ENCODE data around the gene GID8.
A peak's percentile ranks its signal among the peaks of the same experiment; 100 is the strongest.

GID8 gene

DNA sequence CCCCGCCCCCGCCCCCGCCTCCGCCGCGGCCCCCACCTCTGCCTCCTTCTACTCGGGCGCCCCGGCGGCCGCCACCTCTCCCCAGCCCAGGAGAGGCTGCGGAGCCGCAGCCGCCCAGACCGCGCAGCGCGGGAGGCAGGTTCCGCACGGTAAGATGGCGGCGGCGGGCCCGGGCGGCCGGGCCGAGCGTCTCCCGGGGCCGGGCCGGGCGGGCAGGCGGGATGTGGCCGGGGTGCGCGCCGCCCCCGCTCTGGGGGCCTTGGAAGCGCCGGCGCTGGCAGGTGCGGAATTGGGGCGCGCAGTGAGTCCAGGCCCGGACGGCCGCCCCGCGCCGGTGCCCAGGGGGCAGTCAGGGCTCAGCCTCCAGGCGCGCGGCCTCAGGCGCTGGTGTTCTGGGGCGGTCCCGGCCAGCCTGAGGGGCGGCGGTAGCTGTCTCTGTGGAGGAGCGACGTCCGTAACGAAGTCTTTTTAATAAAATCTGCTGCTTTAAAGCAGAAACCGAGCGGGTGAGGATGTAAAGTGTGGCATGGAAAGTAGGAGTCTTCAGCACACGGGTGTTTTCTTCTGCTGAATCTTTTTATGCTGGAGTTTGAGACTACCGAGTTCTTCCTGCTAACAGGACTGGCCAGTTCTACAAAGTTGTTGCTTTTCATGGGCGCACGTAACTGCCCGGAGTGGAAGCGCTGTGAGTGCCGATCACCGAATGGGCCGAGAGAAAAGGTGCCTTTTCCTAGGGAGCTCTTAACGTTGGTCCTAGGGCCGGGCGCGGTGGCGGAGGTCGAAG is at the start of gene GID8:
GID8 (plus strand) TSS at position 43 of the 784 bp plus-strand sequence. CDS start 3,356 bp downstream, outside the sequence.
- peaks cover 44% of the 10 kb centered on the region for H3K4me1 Mint-ChIP-seq
- H3K4me3 Mint-ChIP-seq, result peak within 1 kb of the TSS; percentile 98
- peaks cover 2% of the 10 kb centered on the region for H3K36me3 Mint-ChIP-seq

DNA sequence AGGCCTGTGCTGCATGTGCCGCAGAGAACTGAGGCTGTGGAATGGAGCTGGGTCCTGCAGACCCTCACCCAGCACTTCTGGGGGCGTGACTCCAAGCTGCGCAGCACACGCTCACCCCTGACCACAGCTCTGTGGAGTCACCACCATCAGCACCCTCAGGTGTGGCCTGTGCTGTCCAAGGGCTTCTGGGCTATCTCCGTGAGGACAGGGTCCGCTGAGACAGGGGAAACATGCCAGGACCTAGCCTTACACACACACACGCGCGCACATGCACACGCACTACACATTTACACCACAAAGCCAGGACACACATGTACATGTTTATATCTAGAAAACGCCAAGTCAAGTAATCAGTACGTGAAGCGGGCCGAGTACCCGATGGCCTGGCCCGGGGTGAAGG is 49.5 kb upstream of the GID8 start:
- peaks cover 16% of the 10 kb centered on the region for H3K36me3 Mint-ChIP-seq
- H3K4me1 Mint-ChIP-seq, result peaks cover 51% of the 10 kb centered on the region
- H3K9me3 Mint-ChIP-seq, result no peaks in the 10 kb centered on the region
- H3K4me3 Mint-ChIP-seq, result no peak overlapping the region
- no peaks in the 10 kb centered on the region for H3K27me3 Mint-ChIP-seq
- H3K27ac Mint-ChIP-seq, result no peak overlapping the region

More for the DNA sequence above, at the start of gene GID8:
- H3K9me3 Mint-ChIP-seq, result no peaks in the 10 kb centered on the region
- peak within 1 kb of the TSS; percentile 99 for H3K27ac Mint-ChIP-seq
- H3K27me3 Mint-ChIP-seq, result no peaks in the 10 kb centered on the region

DNA sequence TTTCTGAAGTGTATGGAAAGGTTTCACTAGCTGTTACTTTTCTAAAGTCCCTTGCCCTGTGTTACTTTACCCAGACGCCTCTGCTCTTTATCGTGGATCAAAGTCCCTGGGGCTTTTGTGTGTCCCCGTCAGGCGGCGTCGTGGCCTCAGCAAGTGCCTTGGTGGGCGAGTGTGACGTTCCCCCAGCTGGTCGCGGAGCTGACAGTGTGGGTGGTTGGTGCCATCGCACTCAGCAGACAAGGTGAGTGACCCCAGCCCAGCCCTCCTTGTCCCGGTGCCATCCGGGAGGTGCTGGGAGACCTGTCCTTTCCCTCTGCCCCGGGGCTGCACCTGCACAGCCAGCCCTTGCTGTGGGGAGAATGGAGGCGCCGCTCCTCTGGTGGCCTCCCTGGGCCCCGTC is 49.0 kb upstream of the GID8 start:
- Mint-ChIP-seq H3K27ac (no peak overlapping the region), H3K4me3 (no peak overlapping the region), H3K27me3 (no peaks in the 10 kb centered on the region), H3K9me3 (no peaks in the 10 kb centered on the region), H3K36me3 (peaks cover 17% of the 10 kb centered on the region), H3K4me1 (peaks cover 54% of the 10 kb centered on the region)

DNA sequence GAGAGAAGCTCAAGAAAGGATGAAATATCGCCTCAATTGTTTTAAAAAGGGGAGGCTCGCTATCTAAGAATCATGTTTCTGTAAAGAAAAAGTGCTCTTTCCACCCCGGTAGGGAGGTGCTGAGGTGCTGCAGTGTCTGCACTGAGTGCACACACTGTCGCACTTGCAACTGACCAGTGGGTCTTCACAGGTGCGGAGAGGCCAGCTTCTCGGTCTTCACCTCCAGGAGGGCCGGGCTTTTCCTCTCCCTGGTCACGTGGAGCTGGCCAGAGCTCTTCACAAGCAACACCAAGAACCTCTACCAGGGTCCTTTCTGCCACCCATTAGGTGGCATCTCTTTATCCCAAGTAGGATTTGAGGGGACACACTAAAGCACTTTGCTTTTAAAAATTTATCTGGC is 48.5 kb upstream of the GID8 start:
- H3K4me1 Mint-ChIP-seq, result peaks cover 54% of the 10 kb centered on the region
- H3K36me3 Mint-ChIP-seq, result peaks cover 19% of the 10 kb centered on the region
- no peak overlapping the region for H3K27ac Mint-ChIP-seq
- no peak overlapping the region for H3K4me3 Mint-ChIP-seq
- no peaks in the 10 kb centered on the region for H3K27me3 Mint-ChIP-seq
- H3K9me3 Mint-ChIP-seq, result no peaks in the 10 kb centered on the region

DNA sequence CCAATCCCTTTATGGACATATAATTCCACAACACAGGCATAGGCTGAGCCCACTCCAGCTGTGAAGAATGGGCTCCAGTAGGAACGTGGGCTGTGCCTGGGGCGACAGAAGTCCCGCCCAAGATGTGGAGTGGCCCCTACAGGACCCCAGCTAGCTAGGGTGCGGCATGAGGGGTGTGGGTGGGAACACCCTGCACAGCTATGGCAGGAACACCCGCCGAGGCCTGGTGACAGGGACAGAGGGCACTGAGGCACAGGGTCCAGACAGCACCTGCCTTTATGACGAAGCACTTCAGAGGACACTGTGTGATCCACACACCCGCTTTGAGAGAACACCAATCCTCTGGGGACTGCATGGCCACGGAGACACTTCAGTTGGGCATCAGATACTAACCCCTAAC is 48.1 kb upstream of the GID8 start:
- no peaks in the 10 kb centered on the region for H3K27me3 Mint-ChIP-seq
- H3K9me3 Mint-ChIP-seq, result no peaks in the 10 kb centered on the region
- peaks cover 19% of the 10 kb centered on the region for H3K36me3 Mint-ChIP-seq
- H3K4me1 Mint-ChIP-seq, result peaks cover 54% of the 10 kb centered on the region
- H3K4me3 Mint-ChIP-seq, result no peak overlapping the region
- H3K27ac Mint-ChIP-seq, result peak overlapping the region; percentile 17

DNA sequence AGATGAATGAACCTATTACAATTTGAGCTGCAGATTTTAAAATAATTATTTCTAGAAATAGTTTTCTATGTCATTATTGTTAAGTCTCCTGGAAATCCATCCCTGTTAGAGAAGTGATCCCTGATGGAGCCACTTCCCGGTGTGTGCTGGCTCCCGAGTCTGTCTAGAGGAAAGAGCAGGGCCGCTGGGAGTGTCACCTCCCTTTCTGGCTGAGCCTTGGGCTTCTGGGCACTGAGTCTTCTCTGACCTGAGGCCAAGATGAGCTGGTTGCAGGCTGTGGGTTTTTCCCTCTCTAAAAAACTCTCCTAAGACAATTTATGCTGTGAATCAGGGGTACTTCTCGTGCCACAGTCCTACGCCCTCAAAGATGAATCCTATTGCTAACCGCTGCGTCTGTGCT is 47.5 kb upstream of the GID8 start:
- Mint-ChIP-seq H3K36me3 (peaks cover 19% of the 10 kb centered on the region), H3K4me1 (peaks cover 54% of the 10 kb centered on the region), H3K9me3 (no peaks in the 10 kb centered on the region), H3K27me3 (no peaks in the 10 kb centered on the region), H3K27ac (no peak overlapping the region), H3K4me3 (peak overlapping the region; percentile 60)

DNA sequence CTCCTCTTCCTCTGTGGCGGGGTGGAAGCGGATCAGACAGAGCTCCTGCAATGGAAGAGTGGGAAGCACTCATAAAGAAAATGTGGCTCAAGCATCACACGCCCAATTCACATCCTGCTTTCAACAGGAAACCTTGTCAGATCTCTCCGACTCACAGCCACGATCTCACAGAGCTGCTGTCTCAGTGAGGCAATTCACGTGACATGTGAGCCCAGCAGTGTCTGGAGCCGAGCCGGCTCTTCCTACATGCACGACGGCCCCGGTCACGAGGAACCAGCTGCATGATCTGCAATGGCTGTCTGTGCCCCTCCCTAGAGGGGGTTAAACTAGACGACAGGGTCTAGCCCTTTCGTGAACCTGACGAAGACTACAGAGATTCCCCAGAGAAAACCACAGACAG is 46.8 kb upstream of the GID8 start:
- Mint-ChIP-seq H3K27ac (peak overlapping the region; percentile 71), H3K4me3 (peak overlapping the region; percentile 60), H3K9me3 (no peaks in the 10 kb centered on the region), H3K27me3 (no peaks in the 10 kb centered on the region), H3K4me1 (peaks cover 54% of the 10 kb centered on the region), H3K36me3 (peaks cover 19% of the 10 kb centered on the region)

DNA sequence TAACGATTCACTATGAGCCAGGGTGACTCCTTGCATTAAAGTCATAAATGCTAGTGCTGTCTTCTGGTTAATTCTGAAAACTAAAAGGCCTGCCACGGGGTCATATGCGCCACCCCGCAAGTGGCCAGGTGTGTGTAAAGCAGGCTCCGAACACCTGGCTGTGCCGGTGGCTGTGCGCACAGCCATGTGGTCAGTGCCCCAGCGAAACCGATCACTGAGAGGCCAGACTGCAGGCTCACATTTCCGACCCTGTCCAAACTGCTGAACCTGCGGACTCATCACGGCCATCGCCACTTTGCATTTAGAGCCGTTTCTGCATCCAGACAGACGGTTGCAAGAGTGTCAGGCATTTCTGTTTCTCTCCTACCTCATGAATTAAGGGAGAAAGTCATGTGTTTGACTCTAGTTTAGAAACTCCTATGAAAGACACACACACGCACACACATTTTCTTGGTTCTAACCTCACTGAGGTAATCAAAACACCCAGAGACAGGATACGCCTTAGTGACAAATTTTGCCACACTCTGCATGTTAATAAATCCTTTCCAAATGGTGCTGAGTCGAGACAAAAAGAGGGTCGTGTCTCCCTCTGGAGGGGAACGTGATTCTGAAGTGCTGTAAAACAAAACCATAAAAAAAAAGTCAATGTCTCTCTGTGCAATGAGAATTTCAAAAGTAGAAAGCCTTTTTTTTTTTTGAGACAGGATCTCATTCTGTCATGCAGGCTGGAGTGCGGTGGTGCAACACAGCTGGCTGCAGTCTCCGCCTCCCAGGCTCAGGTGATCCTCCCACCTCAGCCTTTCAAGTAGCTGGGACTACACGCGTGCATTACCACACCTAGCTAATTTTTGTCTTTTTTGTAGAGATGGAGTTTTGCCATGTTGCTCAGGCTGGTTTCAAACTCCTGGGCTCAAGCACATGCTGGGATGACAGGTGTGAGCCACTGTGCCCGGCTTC is 45.3 kb upstream of the GID8 start:
- Mint-ChIP-seq H3K9me3 (no peaks in the 10 kb centered on the region), H3K4me3 (peak overlapping the region; percentile 44), H3K4me1 (peaks cover 43% of the 10 kb centered on the region), H3K36me3 (peaks cover 18% of the 10 kb centered on the region), H3K27me3 (no peaks in the 10 kb centered on the region), H3K27ac (peak overlapping the region; percentile 72)

DNA sequence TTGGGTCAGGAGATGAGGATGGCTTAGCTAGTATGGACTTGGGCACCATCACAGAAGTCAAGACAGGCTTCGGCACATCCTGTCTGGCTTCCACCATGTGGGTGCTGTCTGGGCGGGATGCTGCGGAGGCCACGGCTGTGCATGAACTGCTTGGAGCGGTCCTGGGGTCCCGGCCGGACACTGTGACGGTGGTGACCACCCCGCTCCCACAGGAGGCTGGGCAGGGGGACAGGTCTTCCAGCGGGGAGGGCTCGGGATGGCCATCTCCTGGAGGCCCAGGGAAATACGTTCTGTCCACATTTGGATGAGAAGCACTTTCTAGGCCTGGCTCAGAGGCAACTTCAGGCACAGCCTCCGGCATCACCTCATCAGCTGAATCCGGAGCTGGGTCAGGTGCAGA is 44.2 kb upstream of the GID8 start:
- Mint-ChIP-seq H3K27ac (no peak overlapping the region), H3K36me3 (peaks cover 16% of the 10 kb centered on the region), H3K9me3 (no peaks in the 10 kb centered on the region), H3K4me3 (no peak overlapping the region), H3K4me1 (peaks cover 49% of the 10 kb centered on the region), H3K27me3 (no peaks in the 10 kb centered on the region)

DNA sequence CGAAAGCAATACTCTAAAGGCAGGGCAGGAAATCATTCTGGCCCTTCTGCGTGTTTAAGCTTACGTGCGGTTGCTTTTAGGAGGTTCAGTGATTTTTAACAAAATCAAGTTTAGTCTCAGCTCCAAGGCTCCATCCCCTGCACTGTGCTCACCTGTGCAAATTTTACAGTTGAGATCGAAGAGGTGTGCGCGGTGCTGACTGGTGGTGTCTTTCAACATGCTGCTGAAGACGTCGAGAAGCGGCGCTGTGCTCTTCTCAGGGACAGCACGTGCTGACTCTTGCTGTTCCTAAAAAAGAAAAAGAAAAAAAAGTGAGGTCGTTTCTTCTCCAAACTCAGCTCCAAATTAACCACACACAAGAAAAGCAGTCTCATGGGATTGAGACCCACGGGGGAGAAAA is 43.7 kb upstream of the GID8 start:
- Mint-ChIP-seq H3K27me3 (no peaks in the 10 kb centered on the region), H3K9me3 (no peaks in the 10 kb centered on the region), H3K36me3 (peaks cover 16% of the 10 kb centered on the region), H3K27ac (no peak overlapping the region), H3K4me1 (peaks cover 55% of the 10 kb centered on the region), H3K4me3 (no peak overlapping the region)

DNA sequence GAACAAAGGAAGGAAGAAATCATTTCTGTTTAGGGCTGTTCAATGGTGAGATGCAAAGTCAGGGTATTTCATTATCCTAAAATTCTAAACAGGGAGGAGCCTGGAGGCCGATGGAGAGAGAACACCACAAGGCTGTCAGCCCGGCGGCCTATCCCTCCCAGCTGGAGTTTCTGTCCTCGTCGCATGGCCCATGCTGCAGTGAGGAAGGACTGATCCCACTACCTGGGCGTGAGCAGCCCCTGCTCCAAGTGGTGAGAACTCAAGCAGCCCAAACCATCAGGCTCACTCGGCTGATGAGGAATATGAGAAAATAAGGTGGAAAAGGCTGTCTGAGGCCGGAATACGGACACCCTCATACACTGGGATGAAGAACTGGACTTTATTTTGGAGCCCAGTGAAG is 42.4 kb upstream of the GID8 start:
- no peaks in the 10 kb centered on the region for H3K27me3 Mint-ChIP-seq
- H3K4me3 Mint-ChIP-seq, result no peak overlapping the region
- no peaks in the 10 kb centered on the region for H3K9me3 Mint-ChIP-seq
- peaks cover 16% of the 10 kb centered on the region for H3K36me3 Mint-ChIP-seq
- no peak overlapping the region for H3K27ac Mint-ChIP-seq
- H3K4me1 Mint-ChIP-seq, result peaks cover 58% of the 10 kb centered on the region

DNA sequence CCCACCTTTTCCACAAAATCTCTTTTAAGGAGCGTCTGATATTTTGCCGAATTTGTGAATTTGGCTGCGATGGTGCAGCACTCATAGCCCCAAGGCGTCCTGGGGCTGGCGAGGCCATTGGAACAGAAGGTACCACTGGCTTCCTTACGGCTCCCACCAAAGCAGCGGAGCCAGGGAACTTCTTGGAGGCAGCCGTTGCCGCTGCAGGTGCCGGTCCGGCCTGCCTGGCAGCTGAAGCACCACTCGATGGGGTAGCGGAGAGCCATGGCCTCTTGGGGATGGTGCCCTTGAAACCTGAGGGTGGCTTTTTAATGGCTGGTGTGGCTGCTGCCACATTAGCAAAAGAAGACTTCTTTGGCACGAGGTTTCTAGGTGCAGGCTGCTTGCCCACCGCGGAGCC is 41.4 kb upstream of the GID8 start:
- Mint-ChIP-seq H3K27me3 (no peaks in the 10 kb centered on the region), H3K36me3 (peaks cover 11% of the 10 kb centered on the region), H3K4me1 (peaks cover 55% of the 10 kb centered on the region), H3K27ac (no peak overlapping the region), H3K4me3 (no peak overlapping the region), H3K9me3 (no peaks in the 10 kb centered on the region)

DNA sequence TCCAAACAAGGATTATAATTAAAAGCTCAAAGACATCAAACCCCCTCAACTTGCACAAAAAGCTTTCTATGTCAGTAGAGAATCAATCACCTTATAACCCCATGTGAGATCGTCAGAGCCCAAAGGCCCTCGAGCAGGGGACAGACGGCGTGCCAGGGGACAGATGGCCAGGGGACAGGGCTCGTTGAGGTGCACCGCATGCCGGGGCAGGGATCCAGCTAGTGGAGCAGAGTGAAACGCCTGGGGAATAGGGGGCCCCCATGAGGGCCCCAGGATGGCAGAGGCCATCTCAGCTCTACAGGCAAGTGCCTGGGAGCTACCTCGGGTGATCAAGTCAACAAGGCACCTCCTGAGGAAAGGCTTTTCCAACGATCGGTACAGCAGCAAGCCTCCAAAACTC is 40.3 kb upstream of the GID8 start:
- Mint-ChIP-seq H3K4me3 (peak overlapping the region; percentile 15), H3K4me1 (peaks cover 44% of the 10 kb centered on the region), H3K36me3 (peaks cover 9% of the 10 kb centered on the region), H3K27me3 (no peaks in the 10 kb centered on the region), H3K27ac (no peak overlapping the region), H3K9me3 (no peaks in the 10 kb centered on the region)

DNA sequence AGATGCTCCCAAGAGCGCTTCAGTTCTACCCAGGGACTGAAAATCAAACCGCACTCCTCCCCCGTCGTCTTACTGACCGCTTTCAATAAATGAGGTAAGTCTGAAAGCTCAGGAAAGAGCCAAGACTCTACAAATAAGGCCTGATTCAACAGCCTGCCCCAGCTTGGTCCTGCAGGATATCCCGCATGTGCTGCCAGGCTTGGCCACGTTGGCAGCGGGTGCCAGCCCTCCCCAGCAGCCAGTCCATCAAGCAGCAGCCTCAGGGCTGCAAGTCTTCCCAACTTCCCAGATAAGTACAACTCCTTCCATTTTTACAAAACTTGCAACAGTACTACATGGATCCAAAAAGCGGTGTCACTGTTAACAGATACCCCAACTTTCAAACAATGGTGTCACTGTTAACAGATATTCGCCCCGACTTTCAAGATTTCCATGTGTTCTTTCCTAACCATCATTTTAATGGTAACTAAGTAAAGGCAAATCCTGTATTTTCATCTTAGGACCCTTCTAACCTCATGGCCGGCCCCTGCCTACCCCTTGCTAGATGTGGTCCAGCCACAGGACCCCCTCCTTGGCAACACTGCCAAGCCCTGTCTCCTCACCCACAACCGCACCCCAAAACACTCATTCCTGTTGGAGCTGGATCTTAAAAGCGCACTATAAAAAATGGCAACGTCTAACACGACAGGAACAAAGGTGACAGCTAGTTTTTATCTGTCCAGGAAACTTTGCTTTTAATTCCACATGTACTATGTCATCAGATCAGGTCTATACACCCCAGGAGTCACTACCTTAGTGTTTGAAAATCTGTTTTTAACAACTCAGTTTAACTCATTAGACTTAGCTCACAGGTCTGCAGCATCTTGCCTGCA is 39.6 kb upstream of the GID8 start:
- no peaks in the 10 kb centered on the region for H3K9me3 Mint-ChIP-seq
- peaks cover 7% of the 10 kb centered on the region for H3K36me3 Mint-ChIP-seq
- H3K4me1 Mint-ChIP-seq, result peaks cover 37% of the 10 kb centered on the region
- H3K27ac Mint-ChIP-seq, result peak overlapping the region; percentile 47
- no peak overlapping the region for H3K4me3 Mint-ChIP-seq
- no peaks in the 10 kb centered on the region for H3K27me3 Mint-ChIP-seq

DNA sequence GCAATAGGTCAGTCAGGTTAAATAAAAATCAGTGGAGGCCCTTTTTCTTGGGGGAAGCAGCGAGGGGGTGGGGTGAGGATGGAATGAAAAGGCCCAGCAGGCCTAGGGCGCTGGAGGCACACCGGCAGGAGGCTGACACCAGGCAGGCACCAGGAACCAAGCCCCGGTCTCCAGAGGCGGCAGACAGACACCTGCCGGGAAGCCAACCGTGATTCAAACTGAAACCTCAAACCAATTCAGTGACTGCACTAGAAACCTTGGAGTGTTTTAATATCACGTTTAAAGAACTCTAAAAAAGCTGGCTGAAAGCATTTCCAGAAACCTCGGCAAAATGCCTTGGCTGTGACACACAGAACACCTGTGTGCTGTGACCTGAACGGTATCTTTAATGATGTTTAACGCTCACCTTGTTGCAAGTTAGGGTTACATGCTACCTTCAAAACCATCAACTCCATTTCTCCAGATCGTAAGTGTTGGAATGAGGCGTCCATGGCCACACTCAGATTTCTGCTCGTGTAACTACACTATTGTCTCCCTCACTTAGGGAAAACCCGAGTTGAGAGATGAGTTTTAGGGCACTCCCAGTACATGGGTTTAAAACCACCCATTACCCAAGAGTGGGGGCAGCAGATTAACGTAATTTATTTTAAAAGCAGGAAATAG is 38.8 kb upstream of the GID8 start:
- H3K27ac Mint-ChIP-seq, result peak overlapping the region; percentile 47
- H3K4me3 Mint-ChIP-seq, result no peak overlapping the region
- H3K9me3 Mint-ChIP-seq, result no peaks in the 10 kb centered on the region
- peaks cover 5% of the 10 kb centered on the region for H3K36me3 Mint-ChIP-seq
- H3K27me3 Mint-ChIP-seq, result no peaks in the 10 kb centered on the region
- peaks cover 33% of the 10 kb centered on the region for H3K4me1 Mint-ChIP-seq

All from activated naive CD4-positive, alpha-beta T cell treated with anti-CD3 and anti-CD28 coated beads, Interleukin-2, amount 50 U/mL, for 24 hours (primary cell).